ENCODE measurements around the gene EPHA3. TPM values are rescaled to one million over a fixed set of nuclear protein-coding genes. Genes with fewer than 3 reads are reported as not detected.

The EPHA3 gene
- total and polyA plus RNA-seq, 2 donors (not counting 1 experiment from before 2014, with no cell fraction given) = 0.01 TPM; not detected in 1

DNA sequence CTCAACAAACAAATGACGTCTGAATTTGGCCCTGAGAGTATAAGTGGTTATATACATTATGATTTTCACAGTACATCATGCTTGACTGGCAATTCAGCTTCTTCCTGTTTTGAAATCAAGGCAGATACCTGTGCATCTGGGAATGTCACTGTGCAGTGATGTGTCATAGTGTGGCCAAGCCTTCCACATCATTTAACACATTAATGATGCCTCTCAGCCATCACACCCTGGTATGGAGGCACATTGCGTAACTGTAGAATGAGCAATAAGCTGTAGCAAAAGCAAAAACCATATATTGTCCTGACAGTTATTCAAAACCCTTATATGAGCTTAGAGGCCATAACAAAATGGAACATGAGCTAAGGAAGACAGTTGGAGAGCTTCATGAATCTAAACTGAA is 246.0 kb downstream of the EPHA3 start:
- H2AFZ ChIP-seq (ENCODE audit: insufficient read depth, low read depth, low read length, poor library complexity, severe bottlenecking) = no peak overlapping the region
- no peaks in the 10 kb centered on the region for H3K4me1 Mint-ChIP-seq
- peaks cover 2% of the 10 kb centered on the region for H3K9me3 Mint-ChIP-seq (ENCODE audit: insufficient read depth)
- no peaks in the 10 kb centered on the region for H3K79me2 ChIP-seq (ENCODE audit: control insufficient read depth, insufficient read depth, low read length)
- no peaks in the 10 kb centered on the region for H3K4me1 ChIP-seq (ENCODE audit: control insufficient read depth in 2 of 2, insufficient read depth in 2 of 2, low read length in 2 of 2)
- intact Hi-C loops (cut with micrococcal nuclease) = no loop called here
- POLR2A ChIA-PET = no interaction called here
- no peak overlapping the region for H3K4me2 ChIP-seq (replicated peaks; ENCODE audit: low read depth, low read length, poor library complexity, severe bottlenecking)
- CTCF ChIA-PET = no interaction called here
- H3K27me3 Mint-ChIP-seq = no peaks in the 10 kb centered on the region
- H3K27me3 ChIP-seq (replicated peaks in 1 of 4; ENCODE audit: control extremely low read depth in 1 of 4, control insufficient read depth in 3 of 4, insufficient read depth in 4 of 4, low read length in 3 of 4) = no peaks in the 10 kb centered on the region
- no peaks in the 10 kb centered on the region for H4K20me1 ChIP-seq (ENCODE audit: control insufficient read depth, insufficient read depth, low read length, poor library complexity, severe bottlenecking)
- ATAC-seq (ENCODE audit: low read depth) (no peak), DNase-seq (no peak)
- H3K27ac Mint-ChIP-seq = no peak overlapping the region
- H3K4me3 Mint-ChIP-seq = no peak overlapping the region
- H3K27ac ChIP-seq (ENCODE audit: low read length in 2 of 2) = no peak overlapping the region
- no peaks in the 10 kb centered on the region for H3K9me3 ChIP-seq (ENCODE audit: control extremely low read depth in 1 of 3, control insufficient read depth in 2 of 3, insufficient read depth in 1 of 3, low read length in 2 of 3)
- WGBS (ENCODE audit: insufficient coverage) = no CpG with 5 or more reads among the region's 2 CpGs
- H3K36me3 ChIP-seq (replicated peaks in 1 of 2; ENCODE audit: control extremely low read depth in 1 of 2, control insufficient read depth in 1 of 2, extremely low read depth in 1 of 2, insufficient read depth in 2 of 2, low read length in 1 of 2) = no peaks in the 10 kb centered on the region
- no peak overlapping the region for H3K4me3 ChIP-seq (ENCODE audit: control extremely low read depth in 1 of 5, extremely low read depth in 1 of 5, insufficient read depth in 1 of 5, low read depth in 2 of 5, low read length in 4 of 5)
- no peak overlapping the region for H3K9ac ChIP-seq (ENCODE audit: low read length)
- TF ChIP-seq EZH2 (IDR thresholded peaks at IDR 0.05; ENCODE audit: borderline replicate concordance, insufficient read depth, low read depth, low read length, poor library complexity, severe bottlenecking) = no peak
- TF ChIP-seq, protein P1, sequence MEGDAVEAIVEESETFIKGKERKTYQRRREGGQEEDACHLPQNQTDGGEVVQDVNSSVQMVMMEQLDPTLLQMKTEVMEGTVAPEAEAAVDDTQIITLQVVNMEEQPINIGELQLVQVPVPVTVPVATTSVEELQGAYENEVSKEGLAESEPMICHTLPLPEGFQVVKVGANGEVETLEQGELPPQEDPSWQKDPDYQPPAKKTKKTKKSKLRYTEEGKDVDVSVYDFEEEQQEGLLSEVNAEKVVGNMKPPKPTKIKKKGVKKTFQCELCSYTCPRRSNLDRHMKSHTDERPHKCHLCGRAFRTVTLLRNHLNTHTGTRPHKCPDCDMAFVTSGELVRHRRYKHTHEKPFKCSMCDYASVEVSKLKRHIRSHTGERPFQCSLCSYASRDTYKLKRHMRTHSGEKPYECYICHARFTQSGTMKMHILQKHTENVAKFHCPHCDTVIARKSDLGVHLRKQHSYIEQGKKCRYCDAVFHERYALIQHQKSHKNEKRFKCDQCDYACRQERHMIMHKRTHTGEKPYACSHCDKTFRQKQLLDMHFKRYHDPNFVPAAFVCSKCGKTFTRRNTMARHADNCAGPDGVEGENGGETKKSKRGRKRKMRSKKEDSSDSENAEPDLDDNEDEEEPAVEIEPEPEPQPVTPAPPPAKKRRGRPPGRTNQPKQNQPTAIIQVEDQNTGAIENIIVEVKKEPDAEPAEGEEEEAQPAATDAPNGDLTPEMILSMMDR (IDR thresholded peaks at IDR 0.05) = no peak

DNA sequence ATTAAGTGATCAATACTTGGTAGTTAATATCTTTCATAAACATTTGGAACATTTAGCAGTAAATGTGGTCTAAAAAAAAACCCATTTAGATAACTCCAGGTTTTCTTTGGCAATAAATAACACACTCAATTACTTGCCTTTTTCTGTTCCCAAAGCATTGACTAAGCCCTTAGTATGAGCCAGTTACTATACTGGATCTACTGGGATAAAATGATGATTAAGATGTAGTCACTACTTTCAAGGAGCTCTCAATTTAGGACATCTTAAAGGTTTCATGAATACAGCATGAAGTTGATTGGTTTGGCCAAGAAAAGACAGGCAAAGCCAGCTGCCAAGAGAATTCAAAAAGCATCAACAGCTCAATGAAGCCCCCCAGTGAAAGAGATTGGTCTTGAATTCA is 250.9 kb downstream of the EPHA3 start:
- Histone ChIP-seq H3K9ac (ENCODE audit: low read length) (no peak overlapping the region), H3K79me2 (ENCODE audit: control insufficient read depth, insufficient read depth, low read length) (no peaks in the 10 kb centered on the region), H3K27me3 (replicated peaks in 1 of 4; ENCODE audit: control extremely low read depth in 1 of 4, control insufficient read depth in 3 of 4, insufficient read depth in 4 of 4, low read length in 3 of 4) (no peaks in the 10 kb centered on the region), H3K9me3 (ENCODE audit: control extremely low read depth in 1 of 3, control insufficient read depth in 2 of 3, insufficient read depth in 1 of 3, low read length in 2 of 3) (no peaks in the 10 kb centered on the region), H3K4me2 (replicated peaks; ENCODE audit: low read depth, low read length, poor library complexity, severe bottlenecking) (no peak overlapping the region), H3K27ac (ENCODE audit: low read length in 2 of 2) (no peak overlapping the region), H3K4me1 (ENCODE audit: control insufficient read depth in 2 of 2, insufficient read depth in 2 of 2, low read length in 2 of 2) (no peaks in the 10 kb centered on the region), H3K36me3 (replicated peaks in 1 of 2; ENCODE audit: control extremely low read depth in 1 of 2, control insufficient read depth in 1 of 2, extremely low read depth in 1 of 2, insufficient read depth in 2 of 2, low read length in 1 of 2) (no peaks in the 10 kb centered on the region), H3K4me3 (ENCODE audit: control extremely low read depth in 1 of 5, extremely low read depth in 1 of 5, insufficient read depth in 1 of 5, low read depth in 2 of 5, low read length in 4 of 5) (no peak overlapping the region), H4K20me1 (ENCODE audit: control insufficient read depth, insufficient read depth, low read length, poor library complexity, severe bottlenecking) (no peaks in the 10 kb centered on the region), H2AFZ (ENCODE audit: insufficient read depth, low read depth, low read length, poor library complexity, severe bottlenecking) (no peak overlapping the region)
- no peak for ATAC-seq (ENCODE audit: low read depth)
- Mint-ChIP-seq H3K27ac (no peak overlapping the region), H3K27me3 (no peaks in the 10 kb centered on the region), H3K4me1 (no peaks in the 10 kb centered on the region), H3K4me3 (no peak overlapping the region), H3K9me3 (ENCODE audit: insufficient read depth) (peaks cover 2% of the 10 kb centered on the region)
- TF ChIP-seq, protein P1 (IDR thresholded peaks at IDR 0.05) = no peak
- no peak for TF ChIP-seq EZH2 (IDR thresholded peaks at IDR 0.05; ENCODE audit: borderline replicate concordance, insufficient read depth, low read depth, low read length, poor library complexity, severe bottlenecking)
- POLR2A ChIA-PET = no interaction called here
- CTCF ChIA-PET = no interaction called here
- no peak for DNase-seq
- intact Hi-C loops (cut with micrococcal nuclease) = no loop called here

Data from B cell (primary cell).